ENCODE data around the gene SPC24. TPM values are rescaled to one million over a fixed set of nuclear protein-coding genes. Genes with fewer than 3 reads are reported as not detected.
"Not testable (repeated sequence)": the region's sequence is repeated elsewhere in the genome, so short reads cannot be mapped to it uniquely, and the experiment has no call there.

SPC24 gene
- total RNA-seq, 4 donors from 2014 or later, result 1.4 to 6.6 (median 3.4) TPM

DNA sequence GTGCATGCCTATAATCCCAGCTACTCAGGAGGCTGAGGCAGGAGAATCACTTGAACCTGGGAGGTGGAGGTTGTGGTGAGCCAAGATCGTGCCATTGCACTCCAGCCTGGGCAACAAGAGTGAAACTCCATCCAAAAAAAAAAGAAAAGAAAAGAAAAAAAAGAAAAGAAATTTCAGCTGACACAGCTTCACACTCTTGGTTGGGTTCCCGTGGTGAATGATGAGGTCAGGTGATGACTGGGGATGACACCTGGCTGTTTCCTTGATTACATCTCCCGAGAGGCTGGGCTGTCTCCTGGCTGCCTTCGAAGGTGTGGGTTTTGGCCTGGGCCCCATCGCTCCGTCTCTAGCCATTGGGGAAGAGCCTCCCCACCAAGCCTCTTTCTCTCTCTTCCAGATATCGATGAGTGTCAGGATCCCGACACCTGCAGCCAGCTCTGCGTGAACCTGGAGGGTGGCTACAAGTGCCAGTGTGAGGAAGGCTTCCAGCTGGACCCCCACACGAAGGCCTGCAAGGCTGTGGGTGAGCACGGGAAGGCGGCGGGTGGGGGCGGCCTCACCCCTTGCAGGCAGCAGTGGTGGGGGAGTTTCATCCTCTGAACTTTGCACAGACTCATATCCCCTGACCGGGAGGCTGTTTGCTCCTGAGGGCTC lies 44.3 kb downstream of the SPC24 start:
- no peak for DNase-seq (ENCODE audit: extremely low spot score)
- Histone ChIP-seq H3K9me3 (no peaks in the 10 kb centered on the region), H3K27me3 (no peaks in the 10 kb centered on the region), H3K4me3 (no peak overlapping the region), H3K27ac (replicated peaks in 1 of 4) (no peak overlapping the region), H3K4me1 (no peaks in the 10 kb centered on the region), H3K36me3 (peaks cover 92 to 100% (median 99%) of the 10 kb centered on the region in 4 donors)
- intact Hi-C loops (cut with DNase I), result no loop called here
- 91% methylated on average over 9 of the region's 15 CpGs for WGBS
- TF ChIP-seq, protein P1, sequence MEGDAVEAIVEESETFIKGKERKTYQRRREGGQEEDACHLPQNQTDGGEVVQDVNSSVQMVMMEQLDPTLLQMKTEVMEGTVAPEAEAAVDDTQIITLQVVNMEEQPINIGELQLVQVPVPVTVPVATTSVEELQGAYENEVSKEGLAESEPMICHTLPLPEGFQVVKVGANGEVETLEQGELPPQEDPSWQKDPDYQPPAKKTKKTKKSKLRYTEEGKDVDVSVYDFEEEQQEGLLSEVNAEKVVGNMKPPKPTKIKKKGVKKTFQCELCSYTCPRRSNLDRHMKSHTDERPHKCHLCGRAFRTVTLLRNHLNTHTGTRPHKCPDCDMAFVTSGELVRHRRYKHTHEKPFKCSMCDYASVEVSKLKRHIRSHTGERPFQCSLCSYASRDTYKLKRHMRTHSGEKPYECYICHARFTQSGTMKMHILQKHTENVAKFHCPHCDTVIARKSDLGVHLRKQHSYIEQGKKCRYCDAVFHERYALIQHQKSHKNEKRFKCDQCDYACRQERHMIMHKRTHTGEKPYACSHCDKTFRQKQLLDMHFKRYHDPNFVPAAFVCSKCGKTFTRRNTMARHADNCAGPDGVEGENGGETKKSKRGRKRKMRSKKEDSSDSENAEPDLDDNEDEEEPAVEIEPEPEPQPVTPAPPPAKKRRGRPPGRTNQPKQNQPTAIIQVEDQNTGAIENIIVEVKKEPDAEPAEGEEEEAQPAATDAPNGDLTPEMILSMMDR (IDR thresholded peaks at IDR 0.05), result no peak
- no peak for TF ChIP-seq EP300 (IDR thresholded peaks at IDR 0.05)
- TF ChIP-seq POLR2A (IDR thresholded peaks at IDR 0.05; ENCODE audit: low read depth), result no peak
- no peak for TF ChIP-seq POLR2AphosphoS5 (IDR thresholded peaks at IDR 0.05)

DNA sequence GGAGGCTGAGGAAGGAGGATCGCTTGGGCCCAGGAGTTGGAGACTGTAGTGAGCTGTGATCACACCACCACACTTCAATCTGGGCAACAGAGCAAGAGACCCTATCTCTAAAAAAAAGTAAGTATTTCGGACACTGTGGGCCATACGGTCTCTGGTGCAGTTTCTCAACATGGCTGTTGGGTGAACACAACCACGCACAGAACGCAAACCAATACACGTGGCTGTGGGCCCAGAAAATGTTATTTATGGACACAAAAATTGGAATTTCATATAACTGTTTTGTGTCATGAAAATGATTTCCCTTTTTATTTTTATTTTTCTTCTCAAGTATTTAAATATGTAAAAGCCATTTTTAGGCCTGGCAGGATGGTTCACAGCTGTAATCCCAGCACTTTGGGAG lies 46.8 kb downstream of the SPC24 start:
- Histone ChIP-seq H3K36me3 (peaks cover 89 to 100% (median 99%) of the 10 kb centered on the region in 4 donors), H3K9me3 (no peaks in the 10 kb centered on the region), H3K4me3 (no peak overlapping the region), H3K27ac (replicated peaks in 1 of 4) (no peak overlapping the region), H3K27me3 (no peaks in the 10 kb centered on the region), H3K4me1 (no peaks in the 10 kb centered on the region)
- 86% methylated on average over 6 of the region's 6 CpGs for WGBS
- TF ChIP-seq EP300 (IDR thresholded peaks at IDR 0.05) (no peak), POLR2A (IDR thresholded peaks at IDR 0.05; ENCODE audit: low read depth) (no peak), POLR2AphosphoS5 (IDR thresholded peaks at IDR 0.05) (no peak)
- TF ChIP-seq, protein P1 (IDR thresholded peaks at IDR 0.05), result no peak
- DNase-seq (ENCODE audit: extremely low spot score), result no peak
- intact Hi-C loops (cut with DNase I), result no loop called here

DNA sequence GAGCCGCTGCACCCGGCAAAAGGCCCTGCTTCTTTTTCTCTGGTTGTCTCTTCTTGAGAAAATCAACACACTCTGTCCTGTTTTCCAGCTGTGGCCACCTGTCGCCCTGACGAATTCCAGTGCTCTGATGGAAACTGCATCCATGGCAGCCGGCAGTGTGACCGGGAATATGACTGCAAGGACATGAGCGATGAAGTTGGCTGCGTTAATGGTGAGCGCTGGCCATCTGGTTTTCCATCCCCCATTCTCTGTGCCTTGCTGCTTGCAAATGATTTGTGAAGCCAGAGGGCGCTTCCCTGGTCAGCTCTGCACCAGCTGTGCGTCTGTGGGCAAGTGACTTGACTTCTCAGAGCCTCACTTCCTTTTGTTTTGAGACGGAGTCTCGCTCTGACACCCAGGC lies 49.1 kb downstream of the SPC24 start:
- no peak for DNase-seq (ENCODE audit: extremely low spot score)
- intact Hi-C loops (cut with DNase I), result no loop called here
- H3K4me3 ChIP-seq, result no peak overlapping the region
- H3K4me1 ChIP-seq, result no peaks in the 10 kb centered on the region
- TF ChIP-seq POLR2AphosphoS5 (IDR thresholded peaks at IDR 0.05) (peak in 1 of 2 donors; percentile 25), POLR2A (IDR thresholded peaks at IDR 0.05; ENCODE audit: low read depth) (no peak)
- peaks cover 77 to 100% (median 99%) of the 10 kb centered on the region in 4 donors for H3K36me3 ChIP-seq
- H3K9me3 ChIP-seq, result no peaks in the 10 kb centered on the region
- H3K27me3 ChIP-seq, result no peaks in the 10 kb centered on the region
- WGBS, result 58% methylated on average over 13 of the region's 13 CpGs
- H3K27ac ChIP-seq (replicated peaks in 1 of 4), result peak overlapping the region in 1 of 4 donors; percentile 36

DNA sequence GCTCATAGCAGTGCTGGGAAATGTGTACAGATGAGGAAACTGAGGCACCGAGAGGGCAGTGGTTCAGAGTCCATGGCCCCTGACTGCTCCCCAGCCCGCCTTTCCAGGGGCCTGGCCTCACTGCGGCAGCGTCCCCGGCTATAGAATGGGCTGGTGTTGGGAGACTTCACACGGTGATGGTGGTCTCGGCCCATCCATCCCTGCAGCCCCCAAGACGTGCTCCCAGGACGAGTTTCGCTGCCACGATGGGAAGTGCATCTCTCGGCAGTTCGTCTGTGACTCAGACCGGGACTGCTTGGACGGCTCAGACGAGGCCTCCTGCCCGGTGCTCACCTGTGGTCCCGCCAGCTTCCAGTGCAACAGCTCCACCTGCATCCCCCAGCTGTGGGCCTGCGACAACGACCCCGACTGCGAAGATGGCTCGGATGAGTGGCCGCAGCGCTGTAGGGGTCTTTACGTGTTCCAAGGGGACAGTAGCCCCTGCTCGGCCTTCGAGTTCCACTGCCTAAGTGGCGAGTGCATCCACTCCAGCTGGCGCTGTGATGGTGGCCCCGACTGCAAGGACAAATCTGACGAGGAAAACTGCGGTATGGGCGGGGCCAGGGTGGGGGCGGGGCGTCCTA lies 50.5 kb downstream of the SPC24 start:
- Histone ChIP-seq H3K4me1 (peaks cover 0 to 1% (median 0%) of the 10 kb centered on the region in 4 donors), H3K36me3 (peaks cover 73 to 100% (median 97%) of the 10 kb centered on the region in 4 donors), H3K9me3 (no peaks in the 10 kb centered on the region), H3K27me3 (no peaks in the 10 kb centered on the region), H3K4me3 (no peak overlapping the region), H3K27ac (replicated peaks in 1 of 4) (no peak overlapping the region)
- intact Hi-C loops (cut with DNase I), result no loop called here
- 92% methylated on average over 18 of the region's 36 CpGs for WGBS
- TF ChIP-seq, protein P1 (IDR thresholded peaks at IDR 0.05), result no peak
- TF ChIP-seq POLR2A (IDR thresholded peaks at IDR 0.05; ENCODE audit: low read depth) (no peak), POLR2AphosphoS5 (IDR thresholded peaks at IDR 0.05) (no peak), EP300 (IDR thresholded peaks at IDR 0.05) (no peak)
- DNase-seq (ENCODE audit: extremely low spot score), result no peak

DNA sequence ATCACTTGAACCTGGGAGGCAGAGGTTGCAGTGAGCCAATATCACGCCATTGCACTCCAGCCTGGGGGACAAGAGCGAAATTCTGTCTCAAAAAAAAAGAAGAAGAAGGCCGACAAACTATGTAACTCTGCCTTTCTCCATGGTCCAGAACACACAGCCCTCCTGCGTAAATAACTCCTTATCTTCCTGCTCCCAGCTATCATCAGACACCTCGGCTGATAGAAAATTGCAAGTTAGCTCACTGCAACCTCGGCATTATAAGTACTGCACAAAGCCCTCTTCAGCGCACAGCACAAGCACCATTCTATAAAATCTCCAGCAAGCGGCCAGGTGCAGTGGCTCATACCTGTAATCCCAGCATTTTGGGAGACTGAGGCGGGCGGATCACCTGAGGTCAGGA lies 51.9 kb downstream of the SPC24 start:
- peaks cover 59 to 88% (median 87%) of the 10 kb centered on the region in 4 donors for H3K36me3 ChIP-seq
- WGBS, result 93% methylated on average over 10 of the region's 10 CpGs
- intact Hi-C loops (cut with DNase I); H3K27me3 ChIP-seq; H3K4me3 ChIP-seq; H3K4me1 ChIP-seq; H3K9me3 ChIP-seq; DNase-seq (ENCODE audit: extremely low spot score); H3K27ac ChIP-seq (replicated peaks in 1 of 4): not testable (repeated sequence)
